LHCN-M2 (cell line): Measurements from ENCODE around the gene SMIM28. TPM values are rescaled to one million over a fixed set of nuclear protein-coding genes. Genes with fewer than 3 reads are reported as not detected.
"Not testable (repeated sequence)": the region's sequence is repeated elsewhere in the genome, so short reads cannot be mapped to it uniquely, and the experiment has no call there.

Source experiments
- DNase-seq: peaks from one replicate; pipeline ENCODE4 v3.0.0-alpha.2; 2012; ENCODE audit warnings: low read depth
- polyA plus RNA-seq: library from polyadenylated mRNA; unstranded; fragments of >200 nt; gene quantifications from one replicate; pipeline ENCODE4 v1.2.1, GENCODE V29; 2012; ENCODE audit warnings: missing spikeins
- total RNA-seq: library from RNA; depleted of rRNA; stranded (reverse); fragments of >200 nt; gene quantifications from 2 replicates; pipeline ENCODE4 v1.2.3, GENCODE V29; 2014; rRNA removed

The SMIM28 gene
- not detected in 2 replicates for total RNA-seq
- not detected for polyA plus RNA-seq

DNA sequence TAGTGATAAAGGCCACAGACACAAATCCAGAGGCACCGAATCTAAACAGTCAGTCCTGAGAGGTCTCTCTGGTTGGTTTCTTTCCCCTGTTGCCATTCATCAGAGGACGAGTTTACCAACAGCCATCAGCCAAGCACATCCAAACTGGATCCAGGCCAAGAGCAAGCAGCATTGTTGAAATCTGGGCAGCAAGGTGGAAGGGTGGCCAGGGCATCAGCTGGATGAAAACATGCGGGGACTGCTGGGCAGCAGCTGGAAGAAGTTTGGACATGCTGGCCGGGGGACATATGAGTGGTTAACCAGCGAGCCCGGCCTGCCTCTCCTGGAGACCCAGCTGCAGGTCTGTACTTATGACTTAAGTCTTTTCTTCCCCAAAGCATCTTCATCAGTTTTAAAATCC is at the start of gene SMIM28:
SMIM28 (plus strand) TSS at position 62 of the 400 bp plus-strand sequence; CDS start at position 230, 168 bp downstream.
- DNase-seq = no peak

DNA sequence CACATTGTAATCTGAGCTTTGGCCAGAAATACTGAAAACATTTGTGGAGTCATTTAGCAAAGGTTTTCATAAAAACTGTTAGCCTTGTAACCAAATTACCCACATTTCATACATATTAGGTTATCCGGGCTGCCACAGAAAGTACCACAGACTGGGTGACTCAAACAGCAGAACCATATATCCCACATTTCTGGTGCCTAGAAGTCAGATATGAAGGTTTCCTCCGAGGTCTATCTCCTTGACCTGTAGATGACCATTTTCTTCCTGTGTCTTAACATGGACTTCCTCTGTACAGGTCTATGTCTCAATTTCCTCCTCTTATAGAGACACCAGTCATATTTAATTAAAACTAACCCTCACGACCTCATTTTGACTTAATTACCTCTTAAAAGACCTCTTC is 49.5 kb upstream of the SMIM28 start:
- no peak for DNase-seq

- no peak for DNase-seq
These were observed 46.9 kb upstream of the SMIM28 start for GRCh38 chr6:138330763-138331162.

DNA sequence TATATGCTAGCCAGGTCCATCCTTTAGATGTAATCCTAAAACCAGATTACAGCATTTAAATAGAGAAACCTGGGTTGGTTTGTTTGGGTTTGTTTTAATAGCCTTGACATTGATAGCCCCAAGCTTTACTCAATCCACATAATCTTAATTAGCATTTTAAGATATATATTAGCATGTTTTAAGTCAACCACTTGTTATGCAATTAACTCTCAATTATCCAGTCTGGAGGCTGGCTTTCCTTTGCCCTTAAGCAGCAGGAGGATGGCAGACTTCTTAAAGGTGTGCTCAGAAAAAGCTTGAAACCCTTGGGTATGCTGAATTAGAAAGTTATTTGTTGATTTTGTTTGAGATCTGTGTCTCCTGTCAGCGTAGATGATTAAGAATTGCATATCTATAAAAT is 46.3 kb upstream of the SMIM28 start:
- DNase-seq = no peak

DNA sequence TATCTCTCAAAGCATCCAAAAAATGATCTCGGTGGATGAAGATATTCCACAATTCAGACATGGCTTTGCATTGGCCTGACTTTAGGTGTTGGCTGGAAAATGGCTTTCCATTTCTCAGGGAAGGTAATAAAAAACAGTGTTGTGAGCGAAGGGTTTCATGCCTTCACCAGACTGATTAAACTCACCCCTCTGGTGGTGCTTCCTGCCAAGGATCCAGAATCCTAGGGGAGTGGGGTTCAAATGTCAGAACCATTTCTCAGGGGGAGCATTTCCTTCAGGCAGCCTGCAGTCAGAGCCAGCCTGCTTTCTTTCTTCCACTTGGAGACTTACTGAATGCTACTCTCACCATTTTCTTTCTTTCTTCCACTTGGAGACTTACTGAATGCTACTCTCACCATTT is 45.7 kb upstream of the SMIM28 start:
- DNase-seq = no peak

- no peak for DNase-seq
These were observed 43.7 kb upstream of the SMIM28 start for GRCh38 chr6:138334000-138334399.

DNA sequence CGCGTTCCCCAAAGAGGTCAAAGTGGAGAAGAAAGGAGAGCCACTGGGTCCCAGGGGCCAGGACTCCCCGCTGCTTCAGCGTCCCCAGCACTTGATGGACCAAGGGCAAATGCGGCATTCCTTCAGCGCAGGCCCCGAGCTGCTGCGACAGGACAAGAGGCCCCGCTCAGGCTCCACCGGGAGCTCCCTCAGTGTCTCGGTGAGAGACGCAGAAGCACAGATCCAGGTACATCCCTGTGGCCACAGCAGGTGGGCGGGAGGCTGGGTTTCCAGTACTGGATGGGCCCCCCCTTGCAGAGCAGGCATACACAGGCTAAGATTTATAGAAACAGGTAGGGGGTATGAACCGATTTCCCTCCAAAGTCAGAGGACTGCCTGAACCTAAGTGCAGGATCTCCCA is 42.7 kb upstream of the SMIM28 start:
- DNase-seq = no peak

- no peak for DNase-seq
These were observed 41.5 kb upstream of the SMIM28 start for GRCh38 chr6:138336221-138336620.

- DNase-seq = no peak
These were observed 40.6 kb upstream of the SMIM28 start for GRCh38 chr6:138337076-138337475.

DNA sequence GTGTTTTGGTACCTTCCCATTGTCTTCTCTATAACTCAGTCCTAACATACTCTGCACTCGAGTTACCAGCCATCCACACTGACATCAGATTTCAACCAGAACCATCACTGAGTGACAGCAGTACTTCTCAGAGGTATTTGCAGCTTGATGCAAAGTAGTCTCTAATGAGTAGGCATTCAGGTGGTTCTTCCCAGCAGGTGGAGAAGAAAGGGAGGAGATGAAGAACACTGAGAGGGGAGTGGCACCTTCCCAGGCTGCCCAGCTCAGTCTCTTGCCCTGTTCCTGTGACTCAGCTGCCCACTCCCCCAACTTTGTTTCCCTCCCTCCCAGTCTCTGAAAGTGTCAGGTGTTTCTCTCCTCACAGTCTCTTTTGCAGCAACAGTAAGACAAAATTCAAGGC is 38.7 kb upstream of the SMIM28 start:
- no peak for DNase-seq

- no peak for DNase-seq
These were observed 36.5 kb upstream of the SMIM28 start for GRCh38 chr6:138341176-138341575.

GRCh38 chr6:138343112-138343511 is 34.6 kb upstream of the SMIM28 start:
- DNase-seq = no peak

- no peak for DNase-seq
These were observed 32.0 kb upstream of the SMIM28 start for GRCh38 chr6:138345565-138346285.

GRCh38 chr6:138346302-138347195 is 31.2 kb upstream of the SMIM28 start:
- DNase-seq = peak; percentile 2

DNA sequence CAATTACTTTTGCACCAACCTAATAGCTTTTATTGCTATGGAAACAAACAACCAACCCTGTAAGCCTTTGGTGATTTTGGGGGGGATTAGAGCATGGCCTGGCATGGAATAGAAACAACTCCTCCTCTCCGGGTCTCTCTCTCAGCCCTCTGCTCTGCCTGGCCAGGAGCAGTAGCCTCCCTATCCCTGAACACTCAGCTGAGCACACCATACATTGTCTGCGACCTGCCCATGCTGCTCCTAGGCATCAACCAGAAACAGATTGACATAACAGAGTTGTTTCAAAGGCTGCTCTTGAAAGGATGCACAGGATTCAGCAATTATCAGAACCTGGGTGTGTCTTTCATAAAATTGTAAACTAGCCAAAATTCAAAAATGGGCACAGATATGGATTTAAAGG is 29.8 kb upstream of the SMIM28 start:
- DNase-seq = no peak

- no peak for DNase-seq
These were observed 27.8 kb upstream of the SMIM28 start for GRCh38 chr6:138349891-138350290.

DNA sequence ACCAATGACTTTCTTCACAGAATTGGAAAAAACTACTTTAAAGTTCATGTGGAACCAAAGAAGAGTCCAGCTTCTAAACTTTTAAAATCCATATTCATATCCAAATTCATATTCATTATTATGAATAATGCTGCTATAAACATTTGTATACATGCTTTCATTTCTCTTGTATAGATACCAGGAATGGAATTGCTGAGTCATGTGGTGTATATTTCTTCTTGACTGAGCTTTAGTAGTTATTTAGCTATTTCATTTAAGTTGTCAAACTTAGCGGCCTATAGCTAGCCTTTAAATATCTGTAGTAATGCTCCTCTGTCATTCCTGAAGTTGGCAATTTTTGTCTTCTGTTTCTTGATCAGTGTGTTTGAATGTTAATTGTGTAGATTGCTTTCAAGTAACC is 19.8 kb upstream of the SMIM28 start:
- no peak for DNase-seq

DNA sequence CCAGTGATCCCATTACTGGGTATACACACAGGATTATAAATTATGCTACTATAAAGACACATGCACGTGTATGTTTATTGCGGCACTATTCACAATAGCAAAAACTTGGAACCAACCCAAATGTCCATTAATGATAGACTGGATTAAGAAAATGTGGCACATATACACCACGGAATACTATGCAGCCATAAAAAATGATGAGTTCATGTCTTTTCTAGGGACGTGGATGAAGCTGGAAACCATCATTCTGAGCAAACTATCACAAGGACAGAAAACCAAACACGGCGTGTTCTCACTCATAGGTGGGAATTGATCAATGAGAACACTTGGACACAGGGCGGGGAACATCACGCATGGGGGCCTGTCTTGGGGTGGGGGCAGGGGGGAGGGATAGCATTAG is 9.0 kb upstream of the SMIM28 start:
- not testable (repeated sequence) for DNase-seq

DNA sequence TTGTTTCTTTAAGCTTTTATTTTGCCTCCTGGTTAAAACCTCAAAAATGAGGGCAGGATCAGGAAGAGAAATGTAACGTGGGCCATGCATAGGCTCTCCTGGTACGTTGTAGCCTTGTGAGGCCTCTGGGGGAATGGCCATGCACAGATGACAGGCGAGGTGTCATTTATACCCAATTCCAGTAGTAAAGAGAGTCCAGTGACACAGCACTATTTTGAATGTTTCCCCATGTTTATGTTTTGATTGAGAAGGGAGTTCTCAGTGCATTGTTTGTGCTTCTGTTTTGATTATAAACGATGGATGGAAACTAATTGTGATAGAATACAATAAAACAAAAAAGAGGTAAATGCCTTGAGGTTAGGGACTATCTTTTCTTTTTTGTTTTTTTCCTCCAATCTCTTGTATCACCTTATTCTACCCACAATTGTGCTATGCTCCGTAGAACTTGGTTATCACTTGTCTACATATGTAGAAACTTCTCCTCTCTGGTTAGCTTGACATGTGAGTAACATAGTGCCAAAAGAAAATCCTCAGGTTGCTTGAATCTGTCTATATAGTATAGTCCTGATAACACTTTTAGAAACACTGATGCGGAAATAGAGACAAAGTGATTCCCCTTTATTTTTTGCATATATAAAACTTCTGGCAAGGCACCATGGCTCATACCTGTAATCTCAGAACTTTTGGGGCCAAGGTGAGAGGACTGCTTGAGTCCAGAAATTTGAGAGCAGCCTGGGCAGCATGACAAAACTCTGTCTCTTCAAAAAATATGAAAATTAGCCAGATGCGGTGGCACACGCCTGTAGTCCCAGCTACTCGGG is 6.9 kb upstream of the SMIM28 start:
- no peak for DNase-seq

- no peak for DNase-seq
These were observed 6.3 kb upstream of the SMIM28 start for GRCh38 chr6:138371452-138371711.

DNA sequence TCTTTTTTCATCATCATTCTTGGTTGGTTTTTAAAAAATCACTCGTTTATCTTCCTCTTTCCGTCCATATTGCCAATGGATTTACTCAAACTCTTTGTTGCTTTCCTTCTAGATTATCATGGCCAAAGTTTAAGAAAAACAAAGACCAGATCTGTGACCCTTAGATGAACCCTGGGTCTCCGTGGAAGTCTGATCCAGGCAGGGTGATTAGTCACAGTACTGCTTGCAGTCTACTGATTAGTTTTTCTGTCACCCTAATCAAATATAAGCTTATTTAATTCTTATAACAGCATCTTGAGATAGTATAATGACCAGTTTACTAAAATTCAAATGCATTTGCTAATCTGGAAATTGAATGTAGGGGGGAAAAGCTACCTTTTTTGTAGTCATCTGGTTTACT is 6.0 kb upstream of the SMIM28 start:
- DNase-seq = peak; percentile 4
